Measurements from ENCODE around the gene PLCB4. TPM values are rescaled to one million over a fixed set of nuclear protein-coding genes. Genes with fewer than 3 reads are reported as not detected.

Gene PLCB4
- total RNA-seq, 1 donor from 2014 or later, result 549 TPM

DNA sequence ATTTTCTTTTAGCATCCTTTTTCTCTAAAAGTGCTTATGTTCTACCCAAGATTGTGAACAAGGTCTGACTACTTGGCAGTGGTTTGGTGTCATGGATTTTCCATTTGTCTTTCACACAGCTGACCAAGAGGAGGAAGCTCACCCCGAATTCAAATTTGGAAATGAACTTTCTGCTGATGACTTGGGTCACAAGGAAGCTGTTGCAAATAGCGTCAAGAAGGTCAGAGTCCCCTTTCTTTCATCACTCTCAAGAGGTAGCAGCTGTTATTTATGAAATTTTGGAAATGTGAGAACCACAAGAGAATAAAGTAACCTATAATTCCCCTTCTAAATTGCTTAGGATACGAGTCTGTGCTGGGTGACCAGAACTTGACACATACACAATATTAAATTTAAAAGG lies 332.5 kb downstream of the PLCB4 start:
- no peak for DNase-seq (ENCODE audit: low read depth)

DNA sequence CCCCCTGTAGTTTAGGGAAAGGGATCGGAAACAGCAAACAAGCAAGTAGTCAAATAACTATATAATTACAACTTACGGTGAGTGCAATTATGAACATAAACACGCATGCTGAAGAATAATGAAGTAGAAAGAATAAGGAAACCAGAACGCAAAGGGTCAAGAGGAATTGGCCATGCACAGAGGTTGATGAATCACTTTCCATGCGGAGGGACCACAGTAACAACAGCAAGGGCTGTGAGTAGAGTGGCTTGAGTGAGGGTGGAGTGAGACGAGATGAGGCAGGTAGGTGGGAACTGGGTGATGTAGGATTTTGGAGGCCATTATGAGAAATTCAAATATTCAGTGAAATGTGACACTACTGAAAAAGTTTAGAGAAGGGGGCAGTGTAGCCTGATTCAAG lies 333.3 kb downstream of the PLCB4 start:
- no peak for DNase-seq (ENCODE audit: low read depth)

- DNase-seq (ENCODE audit: low read depth), result no peak
Measured at GRCh38 chr20:9402546-9402945, 333.7 kb downstream of the PLCB4 start.

DNA sequence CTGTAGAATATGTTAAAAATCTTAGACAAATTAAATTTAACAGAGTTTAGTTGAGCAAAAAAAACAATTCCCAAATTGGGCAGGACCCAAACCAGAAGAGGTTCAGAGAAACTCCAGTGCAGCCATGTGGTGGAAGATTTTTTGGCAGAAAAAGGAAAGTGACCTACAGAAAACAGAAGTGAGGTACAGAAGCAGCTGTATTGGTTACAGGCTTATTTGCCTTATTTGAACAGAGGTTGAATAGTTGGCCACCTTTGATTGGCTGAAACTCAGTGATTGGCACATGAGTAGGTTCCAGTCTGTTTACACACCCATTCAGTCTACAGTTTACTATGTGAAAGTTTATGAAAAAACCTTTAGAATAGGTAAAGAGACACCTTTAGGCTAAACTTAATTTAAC lies 334.6 kb downstream of the PLCB4 start:
- DNase-seq (ENCODE audit: low read depth), result no peak

- peak; percentile 76 for DNase-seq (ENCODE audit: low read depth)
Measured at GRCh38 chr20:9407805-9408421, 339.0 kb downstream of the PLCB4 start.

GRCh38 chr20:9408422-9409300 lies 339.8 kb downstream of the PLCB4 start:
- peak; percentile 64 for DNase-seq (ENCODE audit: low read depth)

DNA sequence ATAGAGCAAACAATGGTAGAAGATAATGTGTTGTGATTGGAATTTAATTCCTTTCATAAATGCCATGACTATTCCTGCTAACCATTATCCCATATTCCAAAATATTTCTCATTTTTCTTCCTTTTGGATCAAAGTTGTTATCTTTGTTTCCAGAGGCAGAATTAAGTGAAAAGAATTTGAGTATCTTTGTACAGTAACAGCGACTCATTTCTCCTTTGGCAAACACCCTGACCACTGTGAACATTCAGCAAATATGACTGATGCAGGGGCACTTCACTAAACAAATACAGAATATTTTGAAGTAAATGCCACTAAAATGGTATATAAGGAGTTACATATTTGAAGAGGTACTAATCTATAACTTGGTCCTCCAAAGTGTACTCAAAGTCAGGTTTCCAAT lies 340.5 kb downstream of the PLCB4 start:
- DNase-seq (ENCODE audit: low read depth), result peak; percentile 53

- peak; percentile 63 for DNase-seq (ENCODE audit: low read depth)
Measured at GRCh38 chr20:9409981-9410380, 341.1 kb downstream of the PLCB4 start.

DNA sequence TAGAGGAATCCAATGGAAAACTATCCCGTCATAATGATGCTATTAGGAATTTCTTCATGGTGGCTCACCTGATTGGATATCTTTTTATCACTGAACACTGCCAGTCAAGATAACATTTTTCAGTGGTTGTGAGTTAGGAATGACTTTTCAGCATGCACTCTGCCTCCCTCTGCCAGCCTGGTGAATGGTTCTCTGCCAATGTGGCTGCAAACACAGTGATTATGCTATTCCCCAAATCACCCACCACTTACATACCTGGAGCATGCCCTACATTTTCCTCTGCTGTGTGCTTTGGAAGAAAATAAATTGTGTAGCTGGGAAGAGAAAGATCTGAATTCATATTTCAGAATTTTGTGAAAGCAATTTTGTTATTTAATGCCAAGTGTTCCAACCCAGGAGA lies 342.9 kb downstream of the PLCB4 start:
- no peak for DNase-seq (ENCODE audit: low read depth)

GRCh38 chr20:9412309-9412708 lies 343.4 kb downstream of the PLCB4 start:
- DNase-seq (ENCODE audit: low read depth), result no peak

DNA sequence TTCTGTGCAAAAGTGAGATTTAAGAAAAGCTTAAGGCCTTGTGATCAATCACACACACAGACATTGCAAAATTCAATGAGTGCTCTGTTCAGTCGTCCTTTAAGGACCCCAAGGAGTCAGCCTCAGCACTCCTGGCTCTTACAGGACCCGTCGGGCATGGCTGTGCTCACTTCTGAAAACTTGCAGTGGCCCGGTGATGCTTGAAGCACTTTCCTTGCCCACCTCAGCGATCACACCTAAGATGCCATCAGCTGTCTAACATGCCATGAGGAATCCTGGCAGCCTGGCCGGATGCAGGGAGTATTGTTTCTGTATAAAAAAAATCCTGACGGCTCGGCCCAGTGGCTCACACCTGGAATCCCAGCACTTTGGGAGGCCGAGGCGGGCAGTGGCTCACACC lies 344.1 kb downstream of the PLCB4 start:
- no peak for DNase-seq (ENCODE audit: low read depth)

- no peak for DNase-seq (ENCODE audit: low read depth)
Measured at GRCh38 chr20:9415426-9415825, 346.5 kb downstream of the PLCB4 start.

DNA sequence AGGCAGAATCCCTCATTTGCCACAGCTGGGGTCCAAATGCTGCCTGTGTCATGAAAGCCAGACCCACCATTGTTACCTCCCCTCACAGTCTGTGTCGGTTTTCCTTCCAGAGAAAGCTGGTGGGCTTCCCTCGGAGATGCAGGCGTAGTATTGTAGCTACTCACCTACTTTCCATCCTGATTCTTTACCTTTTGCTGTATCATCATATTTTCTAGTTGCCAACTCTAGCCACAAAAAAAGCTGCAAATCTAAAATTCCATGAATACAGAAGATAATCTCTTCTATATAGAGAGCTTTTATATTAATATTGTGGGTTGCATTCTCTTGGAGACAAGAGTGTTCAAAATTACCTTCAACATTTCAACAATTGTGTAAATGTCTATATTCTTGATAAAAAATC lies 347.5 kb downstream of the PLCB4 start:
- DNase-seq (ENCODE audit: low read depth), result no peak

DNA sequence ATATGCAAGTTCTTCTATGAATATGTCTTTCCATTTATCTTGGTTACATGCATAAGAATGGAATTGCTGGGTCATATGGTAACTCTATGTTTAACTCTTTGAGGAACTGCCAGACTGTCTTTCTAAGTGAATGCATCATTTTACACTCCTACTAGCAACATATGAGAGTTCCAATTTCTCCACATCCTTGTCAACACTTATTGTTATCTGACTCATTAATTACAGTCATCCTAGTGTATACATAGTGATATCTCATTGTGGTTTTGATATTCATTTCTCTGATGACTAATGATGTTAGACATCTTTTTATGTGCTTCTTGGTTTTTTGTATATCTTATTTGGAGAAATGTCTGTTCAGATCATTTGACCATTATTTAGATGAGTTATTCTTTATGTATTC lies 348.8 kb downstream of the PLCB4 start:
- no peak for DNase-seq (ENCODE audit: low read depth)

DNA sequence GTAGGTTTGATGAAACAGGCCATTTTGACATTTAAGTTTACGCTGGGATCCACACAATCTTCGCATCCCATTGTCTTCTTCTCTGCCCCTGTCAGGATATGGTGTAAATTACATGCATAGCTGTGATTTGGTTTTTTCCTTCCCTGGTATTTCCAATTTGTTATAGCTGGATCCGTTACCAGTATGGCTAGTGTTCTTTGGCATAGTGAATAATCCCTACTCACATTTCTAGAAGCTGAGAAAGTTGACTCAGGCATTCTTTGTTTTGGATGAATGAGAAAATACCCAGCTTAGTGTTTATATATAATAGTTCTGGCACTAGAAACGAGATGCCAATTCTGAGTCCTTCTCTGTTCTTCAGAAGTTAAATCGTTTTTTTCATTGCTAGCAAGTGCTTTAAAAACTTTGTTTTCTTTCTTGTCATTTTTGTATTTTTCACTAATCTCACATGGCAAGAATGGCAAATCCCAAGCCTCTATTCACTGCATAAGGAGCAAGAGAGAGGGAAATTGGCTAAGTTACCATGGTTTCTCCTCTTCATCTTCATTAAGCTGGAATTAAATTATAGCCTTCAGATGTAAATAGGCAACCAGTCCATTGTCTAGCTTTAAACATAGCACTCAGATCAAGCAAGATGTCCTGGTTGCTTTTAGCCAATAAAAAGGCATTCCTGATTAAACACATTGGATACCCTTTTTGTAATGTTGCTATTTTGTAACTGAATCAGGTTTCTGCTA lies 353.6 kb downstream of the PLCB4 start:
- no peak for DNase-seq (ENCODE audit: low read depth)

GRCh38 chr20:9424551-9424950 lies 355.7 kb downstream of the PLCB4 start:
- no peak for DNase-seq (ENCODE audit: low read depth)

DNA sequence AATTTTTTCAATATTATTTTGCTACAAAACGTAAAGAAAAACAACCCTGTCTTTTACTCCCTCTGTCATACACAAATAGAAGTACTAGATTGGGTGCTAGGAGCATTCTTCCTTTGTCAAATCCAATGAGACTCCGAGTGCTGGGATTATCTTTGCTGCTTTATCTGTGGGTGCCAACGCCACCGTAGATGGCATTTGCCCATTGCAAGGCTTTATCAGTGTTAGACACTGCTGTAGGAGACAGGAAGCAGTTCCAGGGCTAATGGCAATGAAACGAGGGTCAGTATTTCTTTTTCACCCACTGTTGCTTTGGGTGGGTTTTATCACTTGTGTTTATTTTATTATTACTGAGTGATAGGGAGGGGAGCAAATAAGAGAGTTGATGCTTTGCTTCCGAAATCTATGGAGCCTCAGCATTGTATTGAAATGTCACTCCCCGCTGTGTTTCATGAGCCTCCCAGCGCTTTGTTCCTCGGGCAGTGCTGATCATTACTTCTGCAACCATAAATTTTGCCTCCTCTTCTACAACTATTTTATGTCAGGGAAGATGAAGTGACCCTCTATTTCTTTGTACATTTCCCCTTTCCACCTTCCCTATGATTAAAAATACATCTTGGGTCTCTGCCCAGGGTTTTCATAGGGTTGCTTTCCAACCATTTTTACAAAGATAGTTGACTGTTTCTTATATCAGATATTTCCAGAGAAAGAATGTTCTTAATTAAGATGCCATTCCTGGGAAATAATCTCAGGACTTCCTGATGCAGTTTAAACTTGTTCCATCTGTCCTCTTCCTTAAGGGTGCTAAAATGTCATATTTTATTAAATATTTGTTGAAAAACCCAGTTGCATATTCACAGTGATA lies 358.8 kb downstream of the PLCB4 start:
- no peak for DNase-seq (ENCODE audit: low read depth)

DNA sequence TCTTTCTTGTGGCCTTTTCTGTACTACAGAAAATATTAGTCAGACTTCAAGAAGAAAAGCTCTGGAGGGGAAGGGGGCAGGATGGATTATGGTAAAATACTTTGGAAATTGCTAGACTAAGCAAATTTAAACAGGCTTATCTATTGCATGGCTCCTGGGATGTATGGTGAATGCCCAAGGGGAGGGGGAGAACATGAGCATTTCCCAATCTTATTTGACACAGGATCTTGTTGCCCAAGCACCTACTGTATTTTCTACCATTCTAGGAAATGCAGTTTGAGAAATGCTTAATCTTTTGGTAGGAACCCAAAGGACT lies 359.4 kb downstream of the PLCB4 start:
- DNase-seq (ENCODE audit: low read depth), result no peak

DNA sequence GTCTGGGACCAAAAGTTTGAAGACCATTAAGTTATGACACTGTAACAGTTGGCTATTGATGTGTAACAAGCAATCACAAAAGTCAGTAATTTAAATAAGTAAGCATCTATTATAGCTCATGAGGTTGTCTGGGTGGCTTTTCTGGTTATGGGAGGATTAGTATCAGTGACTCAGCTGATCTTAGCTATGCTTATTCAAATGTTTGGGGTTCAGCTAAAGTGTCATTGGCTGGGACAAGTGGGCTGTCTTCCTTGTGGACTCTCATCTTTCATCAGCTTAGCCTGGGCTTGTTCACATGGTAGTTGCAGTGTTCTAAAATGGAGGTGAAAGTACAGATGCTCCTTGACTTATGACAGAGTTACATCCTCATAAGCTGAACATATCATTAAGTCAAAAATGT lies 370.9 kb downstream of the PLCB4 start:
- DNase-seq (ENCODE audit: low read depth), result no peak

GRCh38 chr20:9440892-9441291 lies 372.0 kb downstream of the PLCB4 start:
- no peak for DNase-seq (ENCODE audit: low read depth)

DNA sequence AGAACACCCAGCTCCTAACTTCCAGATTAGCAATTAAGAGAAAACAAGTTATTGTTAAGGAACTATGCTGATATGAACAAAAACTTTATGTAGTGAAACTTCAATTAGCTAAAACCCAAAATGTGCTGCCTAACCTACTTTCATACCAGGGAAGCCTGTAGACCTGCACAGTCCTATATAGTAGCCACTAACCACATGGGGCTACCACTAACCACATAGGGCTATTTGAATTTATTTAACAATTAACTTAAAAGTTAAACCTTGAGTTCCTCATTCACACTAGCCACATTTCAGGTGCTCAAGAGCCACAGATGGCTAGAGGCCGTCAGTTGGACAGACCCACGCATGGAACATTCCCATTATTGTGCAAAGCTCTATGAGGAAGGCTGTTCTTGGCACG lies 373.1 kb downstream of the PLCB4 start:
- DNase-seq (ENCODE audit: low read depth), result no peak

DNA sequence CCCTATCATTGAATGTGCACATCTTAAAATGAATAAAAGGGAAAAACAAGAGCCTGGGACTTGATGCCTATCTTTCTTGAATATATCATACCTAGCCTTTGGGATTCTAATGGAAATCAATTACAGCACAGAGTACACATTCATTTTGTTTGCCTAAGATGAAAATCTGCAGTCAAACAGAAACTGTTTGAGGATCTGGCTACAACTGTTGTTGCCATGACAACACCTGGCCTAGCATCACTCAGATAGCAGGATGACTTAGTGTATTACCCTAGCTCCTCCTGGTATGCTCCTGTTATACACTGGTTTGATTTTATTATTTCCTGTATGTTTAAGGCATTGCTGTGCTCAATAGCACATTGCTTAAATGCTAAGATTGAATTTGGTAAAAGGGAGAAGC lies 374.0 kb downstream of the PLCB4 start:
- DNase-seq (ENCODE audit: low read depth), result no peak

Data from renal cortical epithelial cell (primary cell).